GM18519 (cell line): ENCODE data around the gene ADRM1.
A peak's percentile ranks its signal among the peaks of the same experiment; 100 is the strongest.

Source experiments
- ATAC-seq: cut with Tn5 transposase; IDR thresholded peaks from one replicate; pipeline ENCODE4 v1.9.1; 2021; ENCODE audit warnings: mild to moderate bottlenecking, moderate library complexity; ENCODE audit not compliant: unreplicated experiment, low FRiP score

The ADRM1 gene

GRCh38 chr20:62302341-62303061, at the start of gene ADRM1:
TSS of gene ADRM1 (plus strand) at chr20:62302997. CDS start at chr20:62303569, 572 bp downstream.
- ATAC-seq = peak; percentile 74

GRCh38 chr20:62253398-62253797, 49.4 kb upstream of the ADRM1 start:
- no peak for ATAC-seq

GRCh38 chr20:62254021-62254724, 48.6 kb upstream of the ADRM1 start:
- no peak for ATAC-seq

GRCh38 chr20:62255976-62256375, 46.8 kb upstream of the ADRM1 start:
- no peak for ATAC-seq

- ATAC-seq = no peak
Measured at GRCh38 chr20:62258499-62259293, 44.1 kb upstream of the ADRM1 start.

- no peak for ATAC-seq
Measured at GRCh38 chr20:62259294-62259565, 43.6 kb upstream of the ADRM1 start.

- no peak for ATAC-seq
Measured at GRCh38 chr20:62262064-62262463, 40.7 kb upstream of the ADRM1 start.

- ATAC-seq = no peak
Measured at GRCh38 chr20:62263396-62263795, 39.4 kb upstream of the ADRM1 start.

- ATAC-seq = no peak
Measured at GRCh38 chr20:62265365-62265764, 37.4 kb upstream of the ADRM1 start.

- no peak for ATAC-seq
Measured at GRCh38 chr20:62266340-62266739, 36.5 kb upstream of the ADRM1 start.

GRCh38 chr20:62266851-62267250, 35.9 kb upstream of the ADRM1 start:
- ATAC-seq = no peak

GRCh38 chr20:62267543-62267942, 35.3 kb upstream of the ADRM1 start:
- no peak for ATAC-seq

- no peak for ATAC-seq
Measured at GRCh38 chr20:62268228-62268900, 34.4 kb upstream of the ADRM1 start.

- ATAC-seq = no peak
Measured at GRCh38 chr20:62269378-62269777, 33.4 kb upstream of the ADRM1 start.

- ATAC-seq = no peak
Measured at GRCh38 chr20:62269871-62270270, 32.9 kb upstream of the ADRM1 start.

- ATAC-seq = no peak
Measured at GRCh38 chr20:62272200-62272599, 30.6 kb upstream of the ADRM1 start.

- ATAC-seq = no peak
Measured at GRCh38 chr20:62273416-62273815, 29.4 kb upstream of the ADRM1 start.

- no peak for ATAC-seq
Measured at GRCh38 chr20:62274332-62274950, 28.4 kb upstream of the ADRM1 start.

GRCh38 chr20:62275219-62275618, 27.6 kb upstream of the ADRM1 start:
- no peak for ATAC-seq

- ATAC-seq = no peak
Measured at GRCh38 chr20:62276439-62276838, 26.4 kb upstream of the ADRM1 start.

- no peak for ATAC-seq
Measured at GRCh38 chr20:62277253-62277652, 25.5 kb upstream of the ADRM1 start.
